GM04503 (cell line): Measurements from ENCODE around the gene MRPL1.
A peak's percentile ranks its signal among the peaks of the same experiment; 100 is the strongest.

Source experiments
- DNase-seq: peaks from one replicate; pipeline ENCODE4 v3.0.0-alpha.2; 2012; ENCODE audit warnings: low read depth

MRPL1 gene

GRCh38 chr4:77862478-77863216, at the start of gene MRPL1:
TSS of gene MRPL1 (plus strand) at chr4:77862830. CDS start at chr4:77862849, 19 bp downstream.
- DNase-seq, result peak; percentile 80

- no peak for DNase-seq
Observed at GRCh38 chr4:77815636-77816035, 47.0 kb upstream of the MRPL1 start.

GRCh38 chr4:77816546-77816945, 46.1 kb upstream of the MRPL1 start:
- DNase-seq, result no peak

- no peak for DNase-seq
Observed at GRCh38 chr4:77817304-77818072, 45.1 kb upstream of the MRPL1 start.

GRCh38 chr4:77818073-77818601, 44.5 kb upstream of the MRPL1 start:
- peak; percentile 47 for DNase-seq

GRCh38 chr4:77818602-77819403, 43.8 kb upstream of the MRPL1 start, which contains the start of gene CNOT6L:
TSS of gene CNOT6L (minus strand) at chr4:77819368. CDS start at chr4:77819308, 60 bp downstream.
- no peak for DNase-seq

GRCh38 chr4:77819404-77819842, 43.2 kb upstream of the MRPL1 start:
- DNase-seq, result no peak

- DNase-seq, result peak; percentile 35
Observed at GRCh38 chr4:77819843-77820648, 42.6 kb upstream of the MRPL1 start.

- no peak for DNase-seq
Observed at GRCh38 chr4:77820649-77821561, 41.7 kb upstream of the MRPL1 start.

GRCh38 chr4:77821775-77822174, 40.9 kb upstream of the MRPL1 start:
- DNase-seq, result no peak

GRCh38 chr4:77826275-77826674, 36.4 kb upstream of the MRPL1 start:
- DNase-seq, result no peak

- DNase-seq, result no peak
Observed at GRCh38 chr4:77827343-77827742, 35.3 kb upstream of the MRPL1 start.

- no peak for DNase-seq
Observed at GRCh38 chr4:77833126-77833724, 29.4 kb upstream of the MRPL1 start.

GRCh38 chr4:77834403-77834802, 28.2 kb upstream of the MRPL1 start:
- DNase-seq, result no peak

GRCh38 chr4:77843628-77844027, 19.0 kb upstream of the MRPL1 start:
- DNase-seq, result no peak

GRCh38 chr4:77844363-77844762, 18.3 kb upstream of the MRPL1 start:
- no peak for DNase-seq

- DNase-seq, result no peak
Observed at GRCh38 chr4:77845400-77845799, 17.2 kb upstream of the MRPL1 start.

- no peak for DNase-seq
Observed at GRCh38 chr4:77845929-77846328, 16.7 kb upstream of the MRPL1 start.

- no peak for DNase-seq
Observed at GRCh38 chr4:77848508-77848907, 14.1 kb upstream of the MRPL1 start.
